GM18867 (cell line): ENCODE measurements around the gene SNX13.
A peak's percentile ranks its signal among the peaks of the same experiment; 100 is the strongest.
"Not testable (repeated sequence)": the region's sequence is repeated elsewhere in the genome, so short reads cannot be mapped to it uniquely, and the experiment has no call there.

Experiments used
- ATAC-seq: cut with Tn5 transposase; IDR thresholded peaks from one replicate; pipeline ENCODE4 v1.9.1; 2021; ENCODE audit warnings: mild to moderate bottlenecking, moderate library complexity; ENCODE audit not compliant: unreplicated experiment

Gene SNX13

GRCh38 chr7:17916786-17917185, 23.5 kb downstream of the SNX13 start:
- no peak for ATAC-seq

- no peak for ATAC-seq
Measured at GRCh38 chr7:17915796-17916195, 24.5 kb downstream of the SNX13 start.

- no peak for ATAC-seq
Measured at GRCh38 chr7:17915168-17915567, 25.1 kb downstream of the SNX13 start.

GRCh38 chr7:17913250-17913649, 27.0 kb downstream of the SNX13 start:
- no peak for ATAC-seq

- ATAC-seq: no peak
Measured at GRCh38 chr7:17912536-17913235, 27.6 kb downstream of the SNX13 start.

- no peak for ATAC-seq
Measured at GRCh38 chr7:17912050-17912449, 28.2 kb downstream of the SNX13 start.

- no peak for ATAC-seq
Measured at GRCh38 chr7:17910377-17910776, 29.9 kb downstream of the SNX13 start.

GRCh38 chr7:17909310-17909709, 31.0 kb downstream of the SNX13 start:
- not testable (repeated sequence) for ATAC-seq

GRCh38 chr7:17907014-17907413, 33.3 kb downstream of the SNX13 start:
- ATAC-seq: no peak

- peak; percentile 62 for ATAC-seq
Measured at GRCh38 chr7:17903337-17903736, 37.0 kb downstream of the SNX13 start.

GRCh38 chr7:17902599-17902998, 37.7 kb downstream of the SNX13 start:
- no peak for ATAC-seq

- ATAC-seq: no peak
Measured at GRCh38 chr7:17900464-17900863, 39.8 kb downstream of the SNX13 start.

GRCh38 chr7:17898111-17898510, 42.2 kb downstream of the SNX13 start:
- ATAC-seq: no peak

GRCh38 chr7:17887286-17887685, 53.0 kb downstream of the SNX13 start:
- no peak for ATAC-seq

GRCh38 chr7:17882685-17883084, 57.6 kb downstream of the SNX13 start:
- no peak for ATAC-seq

GRCh38 chr7:17879075-17879661, 61.1 kb downstream of the SNX13 start:
- no peak for ATAC-seq

GRCh38 chr7:17878627-17879026, 61.7 kb downstream of the SNX13 start:
- no peak for ATAC-seq

- ATAC-seq: no peak
Measured at GRCh38 chr7:17871815-17872533, 68.3 kb downstream of the SNX13 start.

GRCh38 chr7:17870406-17870805, 69.9 kb downstream of the SNX13 start:
- no peak for ATAC-seq

- no peak for ATAC-seq
Measured at GRCh38 chr7:17863809-17864143, 76.5 kb downstream of the SNX13 start.

- ATAC-seq: no peak
Measured at GRCh38 chr7:17863095-17863808, 77.0 kb downstream of the SNX13 start.

- no peak for ATAC-seq
Measured at GRCh38 chr7:17856251-17856650, 84.0 kb downstream of the SNX13 start.
